ENCODE measurements around the gene TPT1.
"Not testable (repeated sequence)": the region's sequence is repeated elsewhere in the genome, so short reads cannot be mapped to it uniquely, and the experiment has no call there.

TPT1 gene

DNA sequence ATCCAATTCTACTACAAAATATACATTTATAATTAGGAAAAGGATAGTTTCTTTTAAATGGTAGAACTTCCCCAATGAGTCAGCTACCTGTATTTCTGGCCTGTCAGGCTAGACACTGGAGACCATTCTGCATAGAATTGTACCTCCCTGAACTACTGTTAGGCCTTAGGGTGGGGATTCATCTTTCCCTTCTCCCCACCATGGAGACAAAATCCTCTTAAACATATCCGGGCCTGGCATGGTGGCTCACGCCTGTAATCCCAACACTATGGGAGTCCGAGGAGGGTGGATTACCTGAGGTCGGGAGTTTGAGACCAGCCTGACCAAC lies 24.5 kb upstream of the TPT1 start:
- no peak for DNase-seq

DNA sequence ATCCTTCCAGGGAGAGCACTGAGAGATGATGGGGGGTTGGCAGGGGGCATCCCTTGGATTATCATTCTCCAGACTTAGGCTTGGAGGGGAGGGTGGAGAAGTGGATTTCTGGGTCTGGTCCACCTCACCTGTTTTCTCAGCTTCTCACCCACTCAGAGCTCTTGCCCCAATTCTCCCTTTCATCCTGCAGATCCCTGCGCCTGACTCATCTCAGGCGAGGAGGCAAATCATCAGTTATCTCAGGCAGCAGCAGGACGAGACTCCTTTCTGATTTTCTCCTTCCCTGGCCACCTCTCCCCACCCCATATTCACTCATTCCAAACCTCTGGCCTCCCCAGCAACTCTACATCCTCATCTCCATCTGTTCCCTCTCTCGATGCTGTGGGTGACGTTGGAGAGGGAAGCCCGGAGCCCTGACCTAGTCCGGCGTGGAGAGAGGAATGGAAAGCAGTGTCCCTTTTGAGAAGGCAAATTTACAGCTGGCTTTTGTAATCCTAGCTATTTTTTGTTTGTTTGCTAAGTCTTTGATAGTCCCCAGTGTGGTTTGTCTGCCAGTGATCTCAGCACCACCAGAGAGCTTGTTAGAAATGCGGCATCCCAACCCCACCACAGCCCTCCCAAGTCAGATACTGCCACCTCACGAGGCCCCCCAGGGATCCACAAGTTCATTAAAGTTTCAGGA lies 24.0 kb upstream of the TPT1 start:
- no peak for DNase-seq

DNA sequence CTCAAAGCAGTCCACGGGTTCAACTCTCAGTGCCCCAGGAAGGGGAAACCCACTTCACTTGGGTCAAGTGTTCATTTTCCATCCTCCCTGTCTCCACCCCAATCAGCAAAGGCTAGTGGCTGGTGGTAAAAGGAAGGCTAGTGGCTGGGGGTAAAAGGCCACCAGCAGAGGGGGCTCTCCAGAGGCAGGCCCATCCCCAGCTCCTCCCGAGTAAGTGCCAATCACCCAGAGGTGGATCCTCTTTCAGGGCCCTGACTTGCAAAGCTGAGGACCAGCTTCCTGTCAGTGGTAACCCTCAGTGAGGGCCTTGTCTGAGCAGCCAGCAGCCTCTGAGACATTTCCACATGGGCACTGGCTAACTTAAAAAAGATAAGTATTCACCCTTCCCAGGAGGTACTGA lies 22.0 kb upstream of the TPT1 start:
- DNase-seq, result no peak

DNA sequence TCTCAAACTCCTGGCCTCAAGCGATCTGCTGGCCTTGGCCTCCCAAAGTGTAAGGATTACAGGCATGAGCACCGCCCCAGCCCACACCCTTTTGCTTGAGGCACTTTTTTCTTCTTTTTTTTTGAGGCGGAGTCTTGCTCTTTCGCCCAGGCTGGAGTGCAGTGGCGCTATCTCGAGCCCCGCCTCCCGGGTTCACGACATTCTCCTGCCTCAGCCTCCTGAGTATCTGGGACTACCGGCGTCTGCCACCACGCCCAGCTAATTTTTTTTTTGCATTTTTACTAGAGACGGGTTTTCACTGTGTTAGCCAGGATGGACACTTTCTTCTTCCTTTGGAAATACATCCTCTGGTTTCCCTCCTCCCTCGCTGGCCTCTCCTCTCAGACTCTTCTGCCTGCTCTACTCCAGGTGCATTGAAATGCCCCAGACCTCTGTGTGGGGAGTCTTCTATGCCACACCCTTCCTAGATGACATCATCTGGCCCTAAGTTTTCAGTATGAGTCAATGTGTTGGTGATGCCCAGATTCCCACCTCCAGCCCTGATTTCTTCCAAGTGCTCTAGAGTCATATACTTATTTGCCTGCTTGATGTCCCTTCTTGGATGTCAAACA lies 20.7 kb upstream of the TPT1 start:
- DNase-seq, result no peak

DNA sequence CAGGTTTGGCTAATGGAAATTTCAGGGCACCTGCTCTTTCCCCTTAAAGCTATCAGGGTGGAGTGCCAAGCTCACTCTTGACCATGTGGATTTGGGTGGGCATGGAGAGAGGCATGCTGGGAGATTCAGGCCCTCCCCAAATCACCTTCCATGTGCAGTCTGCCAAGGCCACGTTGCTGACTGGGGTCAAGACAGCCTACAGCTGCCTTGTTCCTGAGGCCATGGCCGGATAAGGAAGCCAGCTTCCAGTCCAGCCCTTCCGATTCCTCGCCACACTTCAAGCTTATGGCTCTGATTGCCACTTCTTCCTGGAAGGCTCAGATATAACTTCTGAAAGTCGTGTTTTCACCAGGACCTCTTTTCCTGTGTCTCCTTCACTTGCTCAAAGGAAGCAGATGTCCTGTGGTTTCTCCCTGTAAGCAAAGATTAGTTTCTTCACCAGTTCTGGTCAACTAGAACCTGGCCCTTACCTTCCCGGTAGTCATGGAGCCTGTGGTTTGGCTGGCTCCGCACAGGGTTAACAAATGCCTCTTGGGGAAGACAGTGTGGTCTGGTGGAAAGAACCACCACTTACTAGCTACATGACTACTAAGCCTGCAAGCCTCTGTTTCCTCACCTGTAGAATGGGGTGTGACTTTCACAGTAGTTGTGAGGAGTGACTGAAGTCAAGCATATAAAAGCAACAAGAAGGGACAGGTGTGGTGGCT lies 16.1 kb upstream of the TPT1 start:
- DNase-seq, result no peak

DNA sequence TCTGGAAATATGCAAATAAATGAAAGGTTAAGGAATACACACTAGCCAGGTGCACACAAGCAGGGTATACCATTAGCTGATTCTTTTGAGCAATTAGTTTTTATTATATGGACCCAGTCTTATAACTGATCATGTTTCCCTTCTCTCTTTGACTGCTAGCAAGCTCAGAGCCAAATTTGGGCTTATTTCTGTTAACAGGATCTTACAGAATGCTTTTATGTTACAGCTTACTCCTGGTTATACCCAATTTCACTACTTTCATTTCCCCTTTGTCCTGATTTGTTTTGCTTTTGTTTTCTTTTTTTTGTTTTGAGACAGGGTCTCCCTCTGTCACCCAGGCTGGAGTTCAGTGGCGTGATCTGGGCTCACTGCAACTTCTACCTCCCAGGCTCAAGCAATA lies 12.9 kb upstream of the TPT1 start:
- DNase-seq, result no peak

DNA sequence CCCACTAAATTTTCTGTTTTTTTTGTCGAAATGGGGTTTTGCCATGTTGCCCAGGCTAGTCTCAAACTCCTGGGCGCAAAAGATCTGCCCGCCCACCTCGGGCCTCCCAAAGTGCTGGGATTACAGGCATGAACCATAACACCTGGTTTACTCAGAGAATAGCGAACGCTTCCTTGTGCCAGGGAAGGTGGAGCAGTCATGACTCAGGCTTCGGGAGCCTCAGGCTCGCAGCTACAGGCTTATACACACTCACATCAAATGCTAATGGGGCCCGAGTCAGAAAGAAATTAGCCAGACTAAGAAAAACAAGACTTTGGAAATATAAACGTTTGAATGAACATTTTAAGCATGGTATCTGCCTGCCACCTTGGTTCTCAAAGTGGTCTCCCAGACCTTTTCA lies 11.0 kb upstream of the TPT1 start:
- DNase-seq, result no peak

DNA sequence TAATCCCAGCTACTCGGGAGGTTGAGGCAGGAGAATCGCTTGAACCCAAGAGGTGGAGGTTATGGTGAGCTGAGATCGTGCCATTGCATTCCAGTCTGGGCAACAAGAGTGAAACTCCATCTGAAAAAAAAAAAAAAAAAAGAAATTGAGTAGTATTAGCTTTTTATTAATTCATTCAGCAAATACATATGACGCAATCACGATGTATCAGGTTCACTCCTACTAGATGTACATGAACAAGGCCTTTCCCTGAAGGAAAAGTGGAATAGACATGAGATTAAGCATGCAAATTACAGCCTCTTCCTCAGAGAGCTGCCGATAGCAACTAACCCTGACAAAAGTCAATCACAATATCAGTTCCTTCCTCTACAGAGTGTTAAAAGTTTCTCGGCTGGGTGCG lies 9.2 kb upstream of the TPT1 start:
- DNase-seq, result no peak

DNA sequence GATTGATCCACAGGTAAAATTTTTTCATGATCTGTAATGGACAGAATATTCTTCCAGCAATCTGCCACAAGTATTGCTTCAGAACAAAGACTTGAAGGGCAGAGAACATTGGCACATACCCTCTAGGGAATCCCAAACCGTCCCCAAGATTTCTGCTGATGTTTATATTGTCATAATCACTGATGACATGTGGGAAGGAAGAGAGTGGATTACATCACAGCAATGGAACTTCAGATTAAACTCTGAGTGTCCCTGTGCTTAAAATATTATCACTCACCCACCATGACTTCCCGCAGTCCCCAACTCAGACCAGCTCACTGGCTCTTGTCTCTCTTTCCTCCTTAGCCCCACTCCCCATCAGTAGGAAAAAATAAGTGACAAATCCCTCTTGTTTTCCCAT lies 8.5 kb upstream of the TPT1 start:
- no peak for DNase-seq

DNA sequence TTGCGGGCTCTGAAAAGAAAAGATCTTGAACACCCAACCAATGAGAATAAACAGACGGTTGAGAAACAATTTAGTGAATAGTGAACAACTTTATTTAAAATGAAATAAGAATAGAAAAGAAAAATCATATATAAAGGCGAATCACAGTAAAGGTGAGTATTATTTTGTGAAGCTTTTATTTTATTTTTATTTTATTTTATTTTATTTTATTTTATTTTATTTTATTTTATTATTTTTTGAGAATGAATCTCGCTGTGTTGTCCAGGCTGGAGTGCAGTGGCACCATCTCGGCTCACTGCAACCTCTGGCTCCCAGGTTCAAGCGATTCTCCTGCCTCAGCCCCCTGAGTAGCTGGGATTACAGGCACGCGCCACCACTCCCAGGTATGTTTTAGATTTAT lies 3.1 kb upstream of the TPT1 start:
- not testable (repeated sequence) for DNase-seq

DNA sequence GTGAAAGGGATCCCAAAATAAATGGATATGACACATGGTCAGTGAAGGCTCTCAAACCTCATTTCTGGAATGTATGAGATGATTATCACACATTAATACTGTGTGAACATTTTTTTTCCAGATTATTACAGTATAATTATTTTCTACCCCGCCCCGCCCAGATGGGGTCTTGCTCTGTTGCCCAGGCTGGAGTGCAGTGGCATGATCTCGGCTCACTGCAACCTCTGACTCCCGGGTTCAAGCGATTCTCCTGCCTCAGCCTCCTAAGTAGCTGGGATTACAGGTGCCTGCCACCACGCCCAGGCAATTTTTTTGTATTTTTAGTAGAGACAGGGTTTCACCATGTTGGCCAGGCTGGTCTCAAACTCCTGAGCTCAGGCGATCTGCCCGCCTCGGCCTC lies 2.1 kb upstream of the TPT1 start:
- DNase-seq, result not testable (repeated sequence)

DNA sequence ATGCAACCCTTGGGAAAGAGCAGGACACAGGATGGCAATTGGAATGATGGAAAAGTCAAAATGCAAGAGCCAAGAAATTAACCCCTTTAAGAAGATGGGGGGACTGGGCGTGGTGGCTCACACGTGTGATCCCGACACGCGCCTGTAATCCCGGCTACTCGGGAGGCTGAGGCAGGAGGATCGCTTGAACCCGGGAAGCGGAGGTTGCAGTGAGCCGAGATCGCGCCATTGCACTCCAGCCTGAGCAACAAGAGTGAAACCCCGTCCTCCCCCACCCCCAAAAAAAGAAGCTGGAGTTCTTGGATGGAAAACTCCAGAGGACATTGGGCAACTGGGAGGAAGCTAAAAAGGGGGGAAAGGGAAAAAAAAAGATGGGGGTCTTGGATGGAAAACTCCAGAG lies 1.7 kb upstream of the TPT1 start:
- not testable (repeated sequence) for DNase-seq

DNA sequence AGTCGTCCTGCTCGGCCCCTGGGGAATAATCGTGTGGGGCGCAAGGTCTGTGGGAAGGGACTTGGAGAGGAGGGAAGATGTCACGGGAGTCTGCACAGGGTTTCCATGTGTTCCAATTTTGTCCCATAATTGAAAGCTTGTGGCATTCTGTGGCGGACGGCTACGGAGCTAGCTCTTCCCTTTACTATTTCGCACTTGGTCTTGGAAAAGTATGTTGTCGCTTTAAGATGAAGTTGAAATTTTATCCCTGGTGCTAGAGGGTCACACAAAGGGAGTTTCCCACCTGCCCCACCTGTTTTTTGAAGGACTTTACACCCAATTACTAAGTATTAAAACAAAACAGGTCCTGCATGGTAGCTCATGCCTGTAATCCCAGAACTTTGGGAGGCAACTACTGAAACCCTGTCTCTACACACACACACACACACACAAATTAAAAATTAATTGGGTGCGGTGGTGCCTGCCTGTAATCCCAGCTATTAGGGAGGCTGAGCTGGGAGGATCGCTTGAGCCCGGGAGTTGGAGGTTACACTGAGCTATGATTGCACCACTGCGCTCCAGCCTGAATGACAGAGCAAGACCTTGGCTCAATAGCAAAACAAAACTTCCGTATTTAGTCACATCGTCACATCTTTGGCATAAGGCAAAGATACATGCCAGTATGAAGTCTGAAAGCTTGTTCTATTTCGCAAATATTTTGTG lies 967 bp upstream of the TPT1 start:
- DNase-seq, result no peak

DNA sequence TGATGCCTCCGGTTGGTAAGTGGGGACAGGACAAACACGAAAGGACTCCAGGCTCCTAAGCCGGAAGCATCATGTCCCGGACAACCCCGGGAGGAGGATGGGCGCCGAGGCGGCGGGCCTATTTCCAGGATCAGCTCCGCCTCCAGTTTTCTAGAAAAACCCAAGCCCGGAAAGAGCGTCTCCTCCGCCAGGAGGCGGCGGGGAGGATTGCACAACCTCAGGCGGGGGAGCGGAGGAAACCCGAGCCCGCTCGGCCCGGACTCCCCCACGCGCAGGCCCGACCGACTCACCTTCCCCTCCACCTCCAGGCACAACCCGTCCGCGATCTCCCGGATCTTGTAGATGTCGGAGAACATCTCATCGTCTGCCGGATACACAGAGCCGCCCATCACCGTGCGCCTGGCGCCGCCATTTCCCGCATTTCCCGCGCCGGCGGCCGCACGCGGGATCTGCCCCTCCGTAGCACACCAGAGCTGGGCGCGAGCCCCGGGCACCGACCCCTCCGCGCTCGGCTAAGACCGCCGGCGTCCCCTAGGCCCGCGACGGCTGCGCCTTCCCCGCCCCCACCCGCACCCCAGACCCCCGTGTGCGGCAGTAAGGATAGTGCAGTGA lies 455 bp downstream of the TPT1 start:
- peak; percentile 79 for DNase-seq

DNA sequence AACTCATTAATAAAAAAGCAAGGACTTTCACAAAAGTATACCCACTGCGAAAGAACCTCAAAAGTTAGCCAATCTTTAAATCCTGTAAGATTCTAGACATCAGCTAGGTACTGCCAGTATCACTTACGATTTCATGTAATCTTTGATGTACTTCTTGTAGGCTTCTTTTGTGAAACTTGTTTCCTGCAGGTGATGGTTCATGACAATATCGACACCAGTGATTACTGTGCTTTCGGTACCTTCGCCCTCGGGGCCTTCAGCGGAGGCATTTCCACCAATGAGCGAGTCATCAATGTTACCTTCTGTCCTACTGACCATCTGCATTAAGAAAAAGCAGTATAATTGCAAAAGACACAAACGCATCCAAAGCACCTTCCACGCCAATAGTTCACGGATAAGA lies 1.1 kb downstream of the TPT1 start:
- no peak for DNase-seq

DNA sequence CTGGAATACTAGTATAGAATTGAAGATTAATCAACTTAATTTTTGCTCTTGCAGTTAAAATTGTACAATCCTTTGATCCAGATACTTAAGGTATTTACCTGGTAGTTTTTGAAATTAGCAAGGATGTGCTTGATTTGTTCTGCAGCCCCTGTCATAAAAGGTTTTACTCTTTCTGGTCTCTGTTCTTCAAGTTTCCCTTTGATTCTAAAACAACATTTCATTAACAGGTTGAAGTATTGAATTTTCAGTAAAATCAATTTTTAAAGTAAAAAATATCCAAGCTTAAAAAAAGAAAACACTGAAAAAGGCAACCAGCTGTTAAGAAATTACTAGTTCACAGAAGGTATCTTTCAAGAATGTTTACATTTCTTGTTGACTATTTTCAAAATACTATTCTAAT lies 1.6 kb downstream of the TPT1 start:
- no peak for DNase-seq

DNA sequence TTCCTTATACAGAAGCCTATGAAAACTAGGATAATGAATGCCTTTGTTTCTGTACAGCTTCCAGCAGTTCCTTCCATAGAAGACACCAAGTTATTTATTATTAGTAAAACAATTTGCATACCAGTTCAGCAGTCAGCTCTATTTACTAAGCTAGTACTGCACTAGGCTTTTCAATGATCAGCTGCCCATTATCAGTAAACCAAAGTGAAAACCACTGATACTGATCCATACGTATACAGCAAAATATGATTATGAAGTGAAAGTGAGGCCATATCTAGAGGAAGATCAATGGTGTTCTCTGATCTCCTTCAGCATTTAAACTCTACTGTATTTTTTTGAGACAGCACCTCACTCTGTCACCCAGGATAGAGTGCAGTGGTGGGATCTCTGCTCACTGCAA lies 3.2 kb downstream of the TPT1 start:
- no peak for DNase-seq

DNA sequence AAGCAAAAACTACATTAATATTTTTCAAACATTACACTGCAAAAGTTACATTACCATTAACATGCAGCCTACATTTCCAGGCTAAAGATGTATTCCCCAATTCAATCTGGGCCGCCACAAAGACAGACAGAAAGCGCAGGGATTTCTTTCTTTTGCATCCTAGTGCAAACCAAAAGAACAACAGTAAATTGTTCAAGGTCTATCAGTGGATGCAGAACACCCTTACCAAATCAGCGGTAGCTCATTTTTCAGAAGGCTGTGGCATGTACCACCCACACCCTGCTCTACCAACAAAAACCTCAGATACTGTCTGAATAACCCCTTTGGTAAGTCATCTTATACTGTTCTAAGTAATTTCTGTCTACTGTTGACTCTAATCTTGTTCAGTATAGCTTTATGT lies 3.6 kb downstream of the TPT1 start:
- no peak for DNase-seq

DNA sequence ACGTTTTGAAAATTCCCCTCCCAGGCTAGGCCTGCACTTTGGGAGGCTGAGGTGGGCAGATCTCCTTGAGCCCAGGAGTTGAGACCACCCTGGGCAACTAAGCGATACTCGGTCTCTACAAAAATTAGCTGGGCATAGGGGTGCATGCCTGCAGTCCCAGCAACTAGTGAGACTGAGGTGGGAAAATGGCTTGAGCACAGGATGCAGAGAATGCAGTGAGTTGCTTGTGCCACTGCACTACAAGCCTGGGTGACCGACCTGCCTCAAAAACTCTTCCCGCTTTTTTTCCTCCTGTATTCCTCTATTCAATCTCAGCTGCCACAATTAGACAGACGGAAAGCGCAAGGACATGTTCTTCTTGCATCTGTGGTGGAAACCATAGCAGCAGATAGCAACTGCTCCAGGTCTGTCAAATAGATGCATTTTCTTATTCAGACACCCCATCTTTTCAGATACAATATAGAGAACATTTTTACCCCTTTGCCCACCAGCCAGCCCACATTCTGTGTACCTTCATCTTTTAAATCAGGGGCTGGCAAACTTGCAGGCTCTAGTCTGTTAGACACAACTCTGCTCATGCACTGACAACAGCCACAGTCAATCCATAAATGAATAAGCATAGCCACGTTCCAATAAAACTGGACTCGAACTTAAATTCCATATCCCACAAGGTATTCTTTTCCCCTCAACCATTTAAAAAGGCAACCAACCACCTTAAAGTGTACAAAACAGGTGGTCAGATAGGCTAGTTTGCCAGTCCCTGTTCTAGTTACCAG lies 4.8 kb downstream of the TPT1 start:
- DNase-seq, result no peak

DNA sequence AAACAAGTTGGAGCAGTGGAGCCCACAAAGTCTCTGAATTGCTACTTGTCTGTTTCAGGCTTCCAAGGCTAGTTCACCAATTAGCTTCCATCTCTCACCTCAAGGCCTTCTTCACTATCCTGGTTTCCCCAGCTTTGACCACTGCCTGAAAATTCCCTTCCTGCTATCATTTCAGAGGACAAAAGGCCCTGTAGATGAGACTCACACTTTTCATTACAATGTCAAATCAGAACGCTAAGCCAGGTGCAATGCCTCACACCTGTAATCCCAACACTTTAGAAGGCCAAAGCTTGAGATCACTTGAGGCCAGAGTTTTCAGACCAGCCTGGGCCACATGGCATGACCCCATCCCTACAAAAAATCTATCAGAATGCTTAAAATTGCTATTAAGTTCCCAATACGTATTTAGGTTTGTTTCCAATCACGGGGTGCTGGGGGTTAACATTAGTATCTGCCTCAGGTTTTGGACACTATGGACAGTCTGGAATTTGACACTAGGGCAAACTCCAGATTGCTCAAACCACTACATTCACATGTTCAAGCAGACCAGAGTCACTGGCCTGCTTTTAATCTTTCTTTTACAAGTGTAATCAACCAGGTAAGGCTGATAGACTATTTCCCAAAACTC lies 5.5 kb downstream of the TPT1 start:
- DNase-seq, result no peak

DNA sequence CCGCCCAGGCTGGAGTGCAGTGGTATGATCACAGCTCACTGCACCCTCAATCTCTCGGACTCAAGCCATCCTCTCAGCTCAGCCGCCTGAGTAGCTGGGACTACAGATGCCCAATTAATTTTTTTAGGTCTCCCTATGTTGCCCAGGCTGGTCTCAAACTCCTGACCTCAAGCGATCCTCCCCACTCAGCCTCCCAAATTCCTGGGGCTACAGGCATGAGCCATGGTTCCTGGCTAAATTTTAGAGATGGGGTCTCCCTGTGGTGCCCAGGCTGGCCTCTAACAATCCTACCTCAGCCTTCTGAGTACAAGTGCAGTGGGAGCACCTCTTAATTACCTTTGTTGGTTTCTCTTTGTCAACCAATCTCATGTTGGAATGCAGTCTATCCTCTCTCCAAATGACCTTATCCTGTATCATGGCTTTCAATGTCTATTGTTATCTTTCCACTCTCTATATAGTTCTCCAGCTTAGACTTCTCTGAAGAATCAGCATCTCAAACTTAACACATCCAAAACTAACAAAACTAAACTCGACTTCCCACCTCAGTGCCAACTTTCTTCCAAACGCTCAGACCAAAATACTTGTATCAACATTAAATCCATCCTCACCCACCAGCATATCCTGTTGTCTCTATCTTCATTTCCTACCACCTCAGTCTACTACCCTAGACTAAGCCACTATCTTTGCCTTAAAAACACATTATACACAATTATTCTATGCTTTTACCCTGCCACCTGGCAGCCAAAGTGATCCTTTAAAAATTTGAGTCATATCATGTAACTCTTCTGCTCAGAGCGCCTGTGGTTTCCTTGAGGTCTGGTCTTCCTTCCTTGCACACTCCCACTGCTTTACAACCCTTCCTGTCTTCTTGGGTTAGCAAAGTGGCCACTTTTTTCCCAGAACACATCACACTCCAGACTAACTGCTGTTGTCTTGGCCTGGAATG lies 6.7 kb downstream of the TPT1 start:
- no peak for DNase-seq

All from NCI-H345 (cell line).